Effector memory CD4-positive, alpha-beta T cell (primary cell): Measurements from ENCODE around the gene RUVBL1.
A peak's percentile ranks its signal among the peaks of the same experiment; 100 is the strongest.

Experiments
- DNase-seq, 3 donors: peaks; one replicate each; pipeline ENCODE4 v3.0.0-alpha.2; 2020
- H3K27ac ChIP-seq: 2 replicates; pipeline ENCODE4 v1.7.0; 2013; ENCODE audit warnings: mild to moderate bottlenecking, low read length, moderate library complexity; ENCODE audit not compliant: insufficient read depth, poor library complexity, severe bottlenecking
- H3K27me3 ChIP-seq: replicated peaks from 2 replicates; pipeline ENCODE4 v1.7.0; 2013; ENCODE audit warnings: mild to moderate bottlenecking, low read length; ENCODE audit not compliant: insufficient read depth, control insufficient read depth, poor library complexity, severe bottlenecking
- H3K36me3 ChIP-seq: 2 replicates; pipeline ENCODE4 v1.7.0; 2013; ENCODE audit warnings: mild to moderate bottlenecking, low read length, moderate library complexity; ENCODE audit not compliant: control insufficient read depth, insufficient read depth
- H3K4me1 ChIP-seq: 2 replicates; pipeline ENCODE4 v1.7.0; 2013; ENCODE audit warnings: low read length, mild to moderate bottlenecking; ENCODE audit not compliant: control insufficient read depth, insufficient read depth, poor library complexity, severe bottlenecking
- H3K4me3 ChIP-seq: 2 replicates; pipeline ENCODE4 v1.7.0; 2013; ENCODE audit warnings: low read length, low read depth, mild to moderate bottlenecking; ENCODE audit not compliant: insufficient read depth, poor library complexity, severe bottlenecking
- H3K9me3 ChIP-seq: 2 replicates; pipeline ENCODE4 v1.7.0; 2013; ENCODE audit warnings: mild to moderate bottlenecking, low read length, moderate library complexity; ENCODE audit not compliant: control insufficient read depth

RUVBL1 gene

DNA sequence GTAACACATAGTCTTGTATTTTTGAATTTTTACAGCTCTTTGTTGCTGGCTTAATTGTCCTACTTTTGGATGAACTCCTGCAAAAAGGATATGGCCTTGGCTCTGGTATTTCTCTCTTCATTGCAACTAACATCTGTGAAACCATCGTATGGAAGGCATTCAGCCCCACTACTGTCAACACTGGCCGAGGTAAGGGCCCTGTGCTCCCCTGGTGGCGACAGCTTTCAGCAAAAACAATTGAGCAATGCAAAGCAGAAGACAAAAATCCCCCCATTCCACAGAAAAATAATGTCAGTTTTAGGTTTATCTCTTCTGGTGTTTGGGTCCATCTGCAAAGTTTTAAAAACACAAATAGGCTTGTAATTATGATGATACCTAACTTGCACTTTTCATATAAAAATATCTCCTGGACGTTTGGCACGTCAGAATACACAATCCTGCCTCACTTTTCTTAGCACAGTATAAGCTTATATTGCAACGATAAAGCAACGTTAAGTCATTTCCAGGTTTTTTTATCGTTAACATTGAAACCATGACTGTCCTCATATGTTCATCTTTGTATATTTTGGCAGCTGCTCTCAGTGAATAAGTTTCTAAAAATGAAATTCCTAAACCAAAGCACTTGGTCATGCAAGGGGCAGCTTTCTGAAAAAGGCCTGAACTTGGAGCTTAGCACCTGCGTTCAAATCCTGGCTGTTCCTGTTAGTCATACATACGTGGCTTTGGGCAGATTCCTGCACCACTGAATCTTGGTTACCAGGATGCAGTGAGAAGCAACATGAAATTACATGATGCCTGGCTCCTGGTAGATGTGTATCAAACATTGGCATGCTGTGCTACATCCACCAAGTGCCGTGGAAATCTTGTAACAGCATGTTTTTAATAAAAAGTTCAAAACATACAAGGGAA, 62.9 kb downstream of the RUVBL1 start:
- no peak for DNase-seq
- Histone ChIP-seq H3K27ac (no peak overlapping the region), H3K9me3 (no peaks in the 10 kb centered on the region), H3K4me3 (no peak overlapping the region), H3K27me3 (no peaks in the 10 kb centered on the region), H3K36me3 (peaks cover 86% of the 10 kb centered on the region), H3K4me1 (no peaks in the 10 kb centered on the region)

DNA sequence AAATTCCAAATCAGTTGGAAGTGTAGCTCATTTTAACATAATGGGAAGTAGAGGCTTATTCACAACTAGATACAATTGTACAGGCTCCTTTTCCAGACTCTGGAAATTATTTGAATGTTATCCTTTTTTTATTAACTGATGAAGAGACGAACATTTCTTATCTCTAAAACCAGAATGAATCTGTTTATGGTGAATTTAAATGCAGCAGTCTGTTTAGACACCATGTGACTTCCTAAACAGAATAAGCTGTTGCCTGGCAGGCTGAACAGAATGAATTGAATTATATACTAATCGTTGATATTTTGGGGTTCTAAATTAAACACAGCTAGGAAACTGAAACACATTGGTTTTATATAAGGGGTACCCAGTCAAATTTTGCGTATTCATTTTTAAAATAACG, 67.4 kb downstream of the RUVBL1 start:
- DNase-seq = no peak
- no peaks in the 10 kb centered on the region for H3K27me3 ChIP-seq
- no peak overlapping the region for H3K4me3 ChIP-seq
- no peak overlapping the region for H3K27ac ChIP-seq
- H3K36me3 ChIP-seq = peaks cover 51% of the 10 kb centered on the region
- peaks cover 33% of the 10 kb centered on the region for H3K4me1 ChIP-seq
- no peaks in the 10 kb centered on the region for H3K9me3 ChIP-seq

DNA sequence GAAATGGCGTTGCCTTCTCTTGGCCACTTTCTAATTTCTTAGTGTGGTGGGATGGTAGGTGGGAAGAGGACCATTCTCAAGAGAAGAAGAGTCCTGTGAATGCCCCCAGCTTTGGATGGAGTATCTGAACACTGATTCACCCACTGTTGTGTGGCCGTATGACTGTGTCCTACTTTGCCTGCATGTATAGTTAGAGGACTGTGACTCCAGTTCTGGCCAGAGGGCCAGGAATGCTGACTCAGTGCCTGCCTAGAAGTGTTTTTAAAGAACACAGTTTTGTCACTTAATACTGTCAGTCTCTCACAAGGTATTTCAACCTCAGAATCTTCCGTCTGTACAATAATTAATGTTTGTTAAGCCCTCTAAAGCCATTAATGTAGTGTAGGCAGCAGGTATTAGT, 69.2 kb downstream of the RUVBL1 start:
- DNase-seq = no peak
- no peak overlapping the region for H3K27ac ChIP-seq
- no peaks in the 10 kb centered on the region for H3K9me3 ChIP-seq
- no peaks in the 10 kb centered on the region for H3K27me3 ChIP-seq
- H3K36me3 ChIP-seq = peaks cover 32% of the 10 kb centered on the region
- peaks cover 34% of the 10 kb centered on the region for H3K4me1 ChIP-seq
- H3K4me3 ChIP-seq = no peak overlapping the region

DNA sequence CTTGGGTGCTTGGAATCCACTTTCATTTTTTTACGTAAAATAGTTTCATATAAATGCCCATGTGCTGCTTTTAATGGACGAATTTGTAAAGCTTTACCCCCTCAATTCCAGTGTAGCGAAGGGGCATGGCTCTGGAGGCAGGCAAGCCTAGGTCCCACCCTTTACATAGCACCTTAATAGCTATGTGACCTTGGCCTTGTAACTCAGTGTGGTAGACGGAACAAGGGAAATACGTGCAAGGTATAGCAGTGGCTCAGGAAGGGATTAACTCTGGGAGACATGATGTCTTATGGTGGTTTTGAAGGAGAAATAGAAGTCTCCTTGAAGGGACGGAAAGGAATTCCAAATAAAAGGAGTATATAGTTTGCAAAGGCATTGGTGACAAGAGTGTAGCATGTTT, 70.0 kb downstream of the RUVBL1 start:
- Histone ChIP-seq H3K27ac (peak overlapping the region; percentile 89), H3K9me3 (no peaks in the 10 kb centered on the region), H3K27me3 (no peaks in the 10 kb centered on the region), H3K4me1 (peaks cover 34% of the 10 kb centered on the region), H3K4me3 (no peak overlapping the region), H3K36me3 (peaks cover 26% of the 10 kb centered on the region)
- no peak for DNase-seq

DNA sequence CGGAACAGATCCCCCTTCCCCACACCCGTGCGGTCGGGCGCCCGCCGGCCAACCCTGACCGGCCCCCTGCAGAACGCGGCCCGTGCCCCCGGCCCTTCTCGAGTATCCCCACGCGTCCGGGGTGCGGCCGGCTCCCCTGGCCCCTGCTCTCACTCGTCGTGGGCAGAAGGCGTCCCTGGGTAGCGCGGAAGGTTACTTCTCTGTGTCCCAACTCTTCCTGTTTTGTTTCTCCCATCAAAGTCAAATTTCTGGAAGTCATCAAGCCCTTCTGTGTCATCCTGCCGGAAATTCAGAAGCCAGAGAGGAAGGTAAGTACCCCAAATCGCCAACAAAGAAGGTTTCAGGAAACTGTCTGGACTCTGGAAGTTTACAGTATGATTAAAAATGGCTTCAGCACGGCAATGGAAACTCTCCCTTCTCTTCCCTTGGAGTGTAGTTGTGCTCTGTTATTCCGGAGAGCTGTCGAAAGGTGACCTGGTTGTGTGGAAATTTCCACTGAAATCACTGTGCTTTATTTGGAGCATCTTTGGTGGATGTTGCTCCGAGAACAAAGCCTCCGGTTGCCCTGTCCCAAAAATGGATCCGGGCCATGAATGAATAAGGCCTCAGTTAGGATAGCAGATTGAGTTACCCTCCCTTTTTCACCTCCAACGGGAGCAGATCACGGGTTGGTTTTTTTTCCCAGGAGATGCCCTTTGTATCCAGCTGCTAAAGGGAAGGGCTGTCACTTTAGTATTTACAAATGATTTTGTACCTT, 70.8 kb downstream of the RUVBL1 start:
- H3K4me1 ChIP-seq = peaks cover 34% of the 10 kb centered on the region
- peak overlapping the region; percentile 89 for H3K4me3 ChIP-seq
- no peak for DNase-seq
- H3K9me3 ChIP-seq = no peaks in the 10 kb centered on the region
- H3K27ac ChIP-seq = peak overlapping the region; percentile 89
- peaks cover 19% of the 10 kb centered on the region for H3K36me3 ChIP-seq
- no peaks in the 10 kb centered on the region for H3K27me3 ChIP-seq

DNA sequence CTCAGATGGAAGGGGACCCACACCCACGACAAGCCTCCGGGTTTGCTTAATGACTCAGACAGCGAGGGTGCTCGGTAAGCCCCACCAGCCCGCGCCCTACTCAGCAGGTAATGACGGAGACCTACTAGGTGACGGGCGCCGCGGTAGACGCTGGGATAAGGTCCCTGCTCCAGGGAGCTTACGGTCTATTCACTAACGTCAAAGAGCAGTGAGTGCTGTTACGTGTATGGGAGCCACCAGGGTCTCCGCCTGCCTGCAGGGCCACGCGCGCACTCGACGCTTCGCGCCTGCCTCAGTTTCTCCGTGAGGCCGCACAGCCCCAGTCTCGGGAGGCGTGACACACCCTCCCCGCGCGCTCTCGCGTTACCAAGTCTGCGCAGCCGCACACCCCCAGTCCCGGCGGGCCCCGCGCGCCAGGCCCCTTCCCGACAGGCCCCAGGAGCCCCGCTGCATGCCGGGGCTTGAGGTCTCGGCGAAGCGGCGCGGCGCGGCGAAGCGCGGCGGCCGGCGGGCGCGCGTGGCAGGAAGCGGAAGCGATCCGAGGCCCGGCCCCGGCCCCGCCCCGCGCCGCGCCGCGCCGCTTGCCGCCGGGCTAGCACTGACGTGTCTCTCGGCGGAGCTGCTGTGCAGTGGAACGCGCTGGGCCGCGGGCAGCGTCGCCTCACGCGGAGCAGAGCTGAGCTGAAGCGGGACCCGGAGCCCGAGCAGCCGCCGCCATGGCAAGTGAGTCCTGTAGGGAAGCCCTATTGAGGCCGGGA, 71.6 kb downstream of the RUVBL1 start, which contains the start of gene SEC61A1:
SEC61A1 (plus strand) TSS at position 601 of the 758 bp plus-strand sequence; CDS start at position 717, 116 bp downstream.
- H3K4me3 ChIP-seq = peak within 1 kb of the TSS; percentile 89
- peak within 1 kb of the TSS; percentile 89 for H3K27ac ChIP-seq
- H3K4me1 ChIP-seq = peaks cover 34% of the 10 kb centered on the region
- no peaks in the 10 kb centered on the region for H3K27me3 ChIP-seq
- H3K9me3 ChIP-seq = no peaks in the 10 kb centered on the region
- DNase-seq = peak; percentile 88 to 91 (median 91)
- peaks cover 14% of the 10 kb centered on the region for H3K36me3 ChIP-seq

DNA sequence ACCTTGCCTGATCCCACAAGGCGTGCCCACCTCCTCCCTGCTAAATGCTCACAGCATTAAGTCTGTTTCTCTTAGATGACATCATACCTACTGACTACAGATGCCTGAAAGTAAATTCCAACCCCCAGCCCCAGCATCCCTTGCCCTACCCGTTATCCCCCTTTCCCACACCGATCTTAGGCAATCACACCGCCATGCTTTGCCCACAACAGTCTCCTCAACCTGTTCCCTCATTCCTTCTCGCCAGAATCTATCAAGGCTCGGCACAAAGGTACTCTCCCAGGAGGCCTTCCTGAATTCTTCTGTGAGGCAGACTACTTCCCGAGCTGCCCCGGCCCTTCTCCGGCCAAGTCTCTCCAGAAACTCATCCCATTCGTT, 72.2 kb downstream of the RUVBL1 start:
- H3K36me3 ChIP-seq = peaks cover 11% of the 10 kb centered on the region
- no peak for DNase-seq
- peak overlapping the region; percentile 69 for H3K27ac ChIP-seq
- H3K4me1 ChIP-seq = peaks cover 34% of the 10 kb centered on the region
- H3K27me3 ChIP-seq = no peaks in the 10 kb centered on the region
- peak overlapping the region; percentile 79 for H3K4me3 ChIP-seq
- H3K9me3 ChIP-seq = no peaks in the 10 kb centered on the region

DNA sequence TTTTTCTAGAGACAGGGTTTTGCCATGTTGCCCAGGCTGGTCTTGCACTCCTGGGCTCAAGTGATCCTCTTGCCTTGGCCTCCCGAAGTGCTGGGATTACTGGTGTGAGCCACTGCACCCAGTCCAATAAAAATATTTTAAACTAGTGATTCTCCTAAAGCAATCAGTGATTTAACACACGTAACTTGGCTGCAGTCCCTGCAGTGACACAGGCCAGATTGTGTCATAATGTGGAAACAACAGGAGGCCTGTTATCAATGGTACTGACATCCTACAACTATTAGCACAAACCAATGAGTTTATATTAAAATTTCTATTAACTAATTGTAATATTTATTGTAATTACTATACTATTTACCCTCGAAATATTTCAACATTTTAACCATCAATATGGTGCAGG, 73.0 kb downstream of the RUVBL1 start:
- H3K36me3 ChIP-seq = peaks cover 7% of the 10 kb centered on the region
- H3K4me3 ChIP-seq = no peak overlapping the region
- H3K9me3 ChIP-seq = no peaks in the 10 kb centered on the region
- no peak for DNase-seq
- no peaks in the 10 kb centered on the region for H3K27me3 ChIP-seq
- no peak overlapping the region for H3K27ac ChIP-seq
- peaks cover 34% of the 10 kb centered on the region for H3K4me1 ChIP-seq

DNA sequence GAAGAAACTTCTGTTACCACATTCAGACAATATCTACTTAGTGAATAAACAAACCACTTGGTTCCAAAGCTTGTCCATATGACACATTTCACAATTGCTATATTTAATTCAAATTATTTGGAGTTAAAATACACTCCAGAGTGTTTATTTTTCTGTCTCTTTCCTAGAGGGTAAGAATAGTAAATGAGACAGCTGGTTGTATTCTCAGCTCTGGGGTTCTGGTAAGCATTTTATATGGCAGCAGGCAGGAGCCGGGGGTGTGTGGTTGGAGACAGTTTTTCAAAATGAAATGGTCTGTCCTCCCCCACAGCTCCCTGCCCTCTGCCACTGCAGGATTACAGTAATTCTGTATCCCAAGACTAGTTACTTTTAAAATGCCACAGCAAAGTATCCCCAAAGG, 82.3 kb downstream of the RUVBL1 start:
- no peak for DNase-seq
- no peaks in the 10 kb centered on the region for H3K9me3 ChIP-seq
- H3K27ac ChIP-seq = no peak overlapping the region
- H3K36me3 ChIP-seq = no peaks in the 10 kb centered on the region
- H3K4me1 ChIP-seq = no peaks in the 10 kb centered on the region
- no peaks in the 10 kb centered on the region for H3K27me3 ChIP-seq
- no peak overlapping the region for H3K4me3 ChIP-seq
